Measurements from ENCODE around the gene STAC3. TPM values are rescaled to one million over a fixed set of nuclear protein-coding genes. Genes with fewer than 3 reads are reported as not detected.

STAC3 gene
- total and polyA plus RNA-seq, 9 of the 15 experiments (the other 6 are each of a cell fraction or from before 2014, with no cell fraction given), result 0.45 to 6.4 (median 3.3) TPM

- no peak for TF ChIP-seq PURB (CRISPR knock-in tag; IDR thresholded peaks at IDR 0.05; ENCODE audit: low read depth)
- TF ChIP-seq ZKSCAN3 (CRISPR knock-in tag; IDR thresholded peaks at IDR 0.05), result no peak
- TF ChIP-seq NEUROD1 (IDR thresholded peaks at IDR 0.05; ENCODE audit: borderline replicate concordance, low read depth, low read length, partially characterized antibody), result no peak
- TF ChIP-seq ESRRB (CRISPR knock-in tag; IDR thresholded peaks at IDR 0.05; ENCODE audit: borderline replicate concordance), result no peak
- TF ChIP-seq, protein P1, sequence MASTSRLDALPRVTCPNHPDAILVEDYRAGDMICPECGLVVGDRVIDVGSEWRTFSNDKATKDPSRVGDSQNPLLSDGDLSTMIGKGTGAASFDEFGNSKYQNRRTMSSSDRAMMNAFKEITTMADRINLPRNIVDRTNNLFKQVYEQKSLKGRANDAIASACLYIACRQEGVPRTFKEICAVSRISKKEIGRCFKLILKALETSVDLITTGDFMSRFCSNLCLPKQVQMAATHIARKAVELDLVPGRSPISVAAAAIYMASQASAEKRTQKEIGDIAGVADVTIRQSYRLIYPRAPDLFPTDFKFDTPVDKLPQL (IDR thresholded peaks at IDR 0.05; ENCODE audit: extremely low read depth, insufficient read length), result no peak
- TF ChIP-seq E2F1 (CRISPR knock-in tag; IDR thresholded peaks at IDR 0.05), result 0 out of 2 replicates have a peak, but pooled peaks have one; percentile 50
- TF ChIP-seq TEAD2 (tag; IDR thresholded peaks at IDR 0.05), result no peak
- no peak for TF ChIP-seq RBM25 (IDR thresholded peaks at IDR 0.05; ENCODE audit: low read depth, low read length, severe bottlenecking)
- TF ChIP-seq RBM15 (IDR thresholded peaks at IDR 0.05; ENCODE audit: insufficient read depth, low read length), result no peak
- no peak for TF ChIP-seq HLTF (IDR thresholded peaks at IDR 0.05)
- TF ChIP-seq ZNF766 (CRISPR knock-in tag; conservative IDR thresholded peaks at IDR 0.05), result no peak
- TF ChIP-seq ZNF12 (CRISPR knock-in tag; IDR thresholded peaks at IDR 0.05), result peak; percentile 71
- TF ChIP-seq ZNF551 (CRISPR knock-in tag; IDR thresholded peaks at IDR 0.05), result no peak
- no peak for TF ChIP-seq ZNF282 (CRISPR knock-in tag; IDR thresholded peaks at IDR 0.05)
- TF ChIP-seq, protein P2, sequence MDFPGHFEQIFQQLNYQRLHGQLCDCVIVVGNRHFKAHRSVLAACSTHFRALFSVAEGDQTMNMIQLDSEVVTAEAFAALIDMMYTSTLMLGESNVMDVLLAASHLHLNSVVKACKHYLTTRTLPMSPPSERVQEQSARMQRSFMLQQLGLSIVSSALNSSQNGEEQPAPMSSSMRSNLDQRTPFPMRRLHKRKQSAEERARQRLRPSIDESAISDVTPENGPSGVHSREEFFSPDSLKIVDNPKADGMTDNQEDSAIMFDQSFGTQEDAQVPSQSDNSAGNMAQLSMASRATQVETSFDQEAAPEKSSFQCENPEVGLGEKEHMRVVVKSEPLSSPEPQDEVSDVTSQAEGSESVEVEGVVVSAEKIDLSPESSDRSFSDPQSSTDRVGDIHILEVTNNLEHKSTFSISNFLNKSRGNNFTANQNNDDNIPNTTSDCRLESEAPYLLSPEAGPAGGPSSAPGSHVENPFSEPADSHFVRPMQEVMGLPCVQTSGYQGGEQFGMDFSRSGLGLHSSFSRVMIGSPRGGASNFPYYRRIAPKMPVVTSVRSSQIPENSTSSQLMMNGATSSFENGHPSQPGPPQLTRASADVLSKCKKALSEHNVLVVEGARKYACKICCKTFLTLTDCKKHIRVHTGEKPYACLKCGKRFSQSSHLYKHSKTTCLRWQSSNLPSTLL (IDR thresholded peaks at IDR 0.05), result no peak
- peak; percentile 61; the same call in 1 of the 2 replicates for TF ChIP-seq RNF2 (IDR thresholded peaks at IDR 0.05)
- TF ChIP-seq SMARCA4 (IDR thresholded peaks at IDR 0.05), result no peak; the same call in 1 of the 2 replicates
- TF ChIP-seq, protein P3, sequence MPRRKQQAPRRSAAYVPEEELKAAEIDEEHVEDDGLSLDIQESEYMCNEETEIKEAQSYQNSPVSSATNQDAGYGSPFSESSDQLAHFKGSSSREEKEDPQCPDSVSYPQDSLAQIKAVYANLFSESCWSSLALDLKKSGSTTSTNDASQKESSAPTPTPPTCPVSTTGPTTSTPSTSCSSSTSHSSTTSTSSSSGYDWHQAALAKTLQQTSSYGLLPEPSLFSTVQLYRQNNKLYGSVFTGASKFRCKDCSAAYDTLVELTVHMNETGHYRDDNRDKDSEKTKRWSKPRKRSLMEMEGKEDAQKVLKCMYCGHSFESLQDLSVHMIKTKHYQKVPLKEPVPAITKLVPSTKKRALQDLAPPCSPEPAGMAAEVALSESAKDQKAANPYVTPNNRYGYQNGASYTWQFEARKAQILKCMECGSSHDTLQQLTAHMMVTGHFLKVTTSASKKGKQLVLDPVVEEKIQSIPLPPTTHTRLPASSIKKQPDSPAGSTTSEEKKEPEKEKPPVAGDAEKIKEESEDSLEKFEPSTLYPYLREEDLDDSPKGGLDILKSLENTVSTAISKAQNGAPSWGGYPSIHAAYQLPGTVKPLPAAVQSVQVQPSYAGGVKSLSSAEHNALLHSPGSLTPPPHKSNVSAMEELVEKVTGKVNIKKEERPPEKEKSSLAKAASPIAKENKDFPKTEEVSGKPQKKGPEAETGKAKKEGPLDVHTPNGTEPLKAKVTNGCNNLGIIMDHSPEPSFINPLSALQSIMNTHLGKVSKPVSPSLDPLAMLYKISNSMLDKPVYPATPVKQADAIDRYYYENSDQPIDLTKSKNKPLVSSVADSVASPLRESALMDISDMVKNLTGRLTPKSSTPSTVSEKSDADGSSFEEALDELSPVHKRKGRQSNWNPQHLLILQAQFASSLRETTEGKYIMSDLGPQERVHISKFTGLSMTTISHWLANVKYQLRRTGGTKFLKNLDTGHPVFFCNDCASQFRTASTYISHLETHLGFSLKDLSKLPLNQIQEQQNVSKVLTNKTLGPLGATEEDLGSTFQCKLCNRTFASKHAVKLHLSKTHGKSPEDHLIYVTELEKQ (CRISPR knock-in tag; IDR thresholded peaks at IDR 0.05), result no peak
- no peak for TF ChIP-seq CBX5 (IDR thresholded peaks at IDR 0.05; ENCODE audit: borderline replicate concordance, low read depth)
Measured at GRCh38 chr12:57229634-57230380, 21.2 kb downstream of the STAC3 start, which contains the start of gene SHMT2 (continued).
